ENCODE results near the gene POLA1.

POLA1 gene

GRCh38 chrX:24874604-24875247 is 181.0 kb downstream of the POLA1 start:
- FAIRE-seq (no peak), DNase-seq (ENCODE audit: low spot score) (no peak)

GRCh38 chrX:24876530-24877287 is 183.0 kb downstream of the POLA1 start:
- DNase-seq (ENCODE audit: low spot score) (no peak), FAIRE-seq (no peak)

- FAIRE-seq, result no peak
These were observed 183.6 kb downstream of the POLA1 start for GRCh38 chrX:24877288-24877664.

GRCh38 chrX:24877854-24878650 is 184.3 kb downstream of the POLA1 start:
- DNase-seq (ENCODE audit: low spot score) (no peak), FAIRE-seq (no peak)

More at GRCh38 chrX:24877288-24877664, 183.6 kb downstream of the POLA1 start:
- DNase-seq (ENCODE audit: low spot score), result no peak

- DNase-seq (ENCODE audit: low spot score), result no peak
- no peak for FAIRE-seq
These were observed 186.0 kb downstream of the POLA1 start for GRCh38 chrX:24879679-24880078.

- FAIRE-seq (no peak), DNase-seq (ENCODE audit: low spot score) (no peak)
These were observed 193.2 kb downstream of the POLA1 start for GRCh38 chrX:24886916-24887315.

- FAIRE-seq, result no peak
- DNase-seq (ENCODE audit: low spot score), result no peak
These were observed 197.0 kb downstream of the POLA1 start for GRCh38 chrX:24890677-24891076.

GRCh38 chrX:24899391-24899790 is 205.7 kb downstream of the POLA1 start:
- DNase-seq (ENCODE audit: low spot score), result no peak
- FAIRE-seq, result no peak

GRCh38 chrX:24900234-24900633 is 206.5 kb downstream of the POLA1 start:
- FAIRE-seq (no peak), DNase-seq (ENCODE audit: low spot score) (no peak)

GRCh38 chrX:24902806-24903205 is 209.1 kb downstream of the POLA1 start:
- FAIRE-seq, result no peak
- DNase-seq (ENCODE audit: low spot score), result no peak

GRCh38 chrX:24918715-24919114 is 225.0 kb downstream of the POLA1 start:
- FAIRE-seq, result no peak

GRCh38 chrX:24920769-24921168 is 227.1 kb downstream of the POLA1 start:
- no peak for FAIRE-seq

More at GRCh38 chrX:24918715-24919114, 225.0 kb downstream of the POLA1 start:
- no peak for DNase-seq (ENCODE audit: low spot score)

GRCh38 chrX:24925430-24925829 is 231.7 kb downstream of the POLA1 start:
- FAIRE-seq (no peak), DNase-seq (ENCODE audit: low spot score) (no peak)

More at GRCh38 chrX:24920769-24921168, 227.1 kb downstream of the POLA1 start:
- no peak for DNase-seq (ENCODE audit: low spot score)

GRCh38 chrX:24927372-24927771 is 233.7 kb downstream of the POLA1 start:
- no peak for DNase-seq (ENCODE audit: low spot score)
- no peak for FAIRE-seq

- FAIRE-seq, result no peak
These were observed 234.4 kb downstream of the POLA1 start for GRCh38 chrX:24928114-24928513.

GRCh38 chrX:24934279-24934678 is 240.6 kb downstream of the POLA1 start:
- DNase-seq (ENCODE audit: low spot score) (no peak), FAIRE-seq (no peak)

More at GRCh38 chrX:24928114-24928513, 234.4 kb downstream of the POLA1 start:
- no peak for DNase-seq (ENCODE audit: low spot score)

GRCh38 chrX:24945009-24945408 is 251.3 kb downstream of the POLA1 start:
- DNase-seq (ENCODE audit: low spot score) (no peak), FAIRE-seq (no peak)

- no peak for FAIRE-seq
- no peak for DNase-seq (ENCODE audit: low spot score)
These were observed 252.7 kb downstream of the POLA1 start for GRCh38 chrX:24946369-24946768.

- no peak for FAIRE-seq
- no peak for DNase-seq (ENCODE audit: low spot score)
These were observed 261.0 kb downstream of the POLA1 start for GRCh38 chrX:24954732-24955131.

GRCh38 chrX:24955372-24955930 is 261.7 kb downstream of the POLA1 start:
- DNase-seq (ENCODE audit: low spot score) (no peak), FAIRE-seq (no peak)

GRCh38 chrX:24956828-24957227 is 263.1 kb downstream of the POLA1 start:
- FAIRE-seq, result no peak

GRCh38 chrX:24961809-24962208 is 268.1 kb downstream of the POLA1 start:
- FAIRE-seq, result no peak
- DNase-seq (ENCODE audit: low spot score), result no peak

More at GRCh38 chrX:24956828-24957227, 263.1 kb downstream of the POLA1 start:
- DNase-seq (ENCODE audit: low spot score), result peak; percentile 3
